ENCODE measurements around the gene EPRS1.

DNA sequence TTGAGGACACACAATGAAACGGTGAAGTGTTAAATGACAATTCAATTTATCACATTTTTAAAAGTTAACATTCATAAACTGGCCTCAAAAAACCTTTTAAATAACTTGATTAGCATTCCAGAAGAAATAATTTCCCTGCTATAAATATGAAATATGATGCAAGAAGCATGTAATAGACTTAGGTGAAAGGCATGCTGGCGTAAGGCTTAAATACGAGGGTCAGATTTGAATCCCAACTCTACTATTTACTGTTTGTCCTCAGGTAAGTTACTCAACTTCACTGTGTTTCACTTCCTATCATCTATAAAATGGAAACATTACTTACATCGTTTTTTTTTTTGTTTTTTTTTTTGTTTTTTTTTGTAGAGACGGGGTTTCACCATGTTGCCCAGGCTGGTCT, 40.8 kb downstream of the EPRS1 start:
- TF ChIP-seq, protein P1, sequence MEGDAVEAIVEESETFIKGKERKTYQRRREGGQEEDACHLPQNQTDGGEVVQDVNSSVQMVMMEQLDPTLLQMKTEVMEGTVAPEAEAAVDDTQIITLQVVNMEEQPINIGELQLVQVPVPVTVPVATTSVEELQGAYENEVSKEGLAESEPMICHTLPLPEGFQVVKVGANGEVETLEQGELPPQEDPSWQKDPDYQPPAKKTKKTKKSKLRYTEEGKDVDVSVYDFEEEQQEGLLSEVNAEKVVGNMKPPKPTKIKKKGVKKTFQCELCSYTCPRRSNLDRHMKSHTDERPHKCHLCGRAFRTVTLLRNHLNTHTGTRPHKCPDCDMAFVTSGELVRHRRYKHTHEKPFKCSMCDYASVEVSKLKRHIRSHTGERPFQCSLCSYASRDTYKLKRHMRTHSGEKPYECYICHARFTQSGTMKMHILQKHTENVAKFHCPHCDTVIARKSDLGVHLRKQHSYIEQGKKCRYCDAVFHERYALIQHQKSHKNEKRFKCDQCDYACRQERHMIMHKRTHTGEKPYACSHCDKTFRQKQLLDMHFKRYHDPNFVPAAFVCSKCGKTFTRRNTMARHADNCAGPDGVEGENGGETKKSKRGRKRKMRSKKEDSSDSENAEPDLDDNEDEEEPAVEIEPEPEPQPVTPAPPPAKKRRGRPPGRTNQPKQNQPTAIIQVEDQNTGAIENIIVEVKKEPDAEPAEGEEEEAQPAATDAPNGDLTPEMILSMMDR (IDR thresholded peaks at IDR 0.05): no peak
- TF ChIP-seq CREM (CRISPR knock-in tag; IDR thresholded peaks at IDR 0.05) (no peak), RELA (CRISPR knock-in tag; IDR thresholded peaks at IDR 0.05; ENCODE audit: borderline replicate concordance) (no peak), TEAD4 (CRISPR knock-in tag; IDR thresholded peaks at IDR 0.05) (no peak), CDX4 (CRISPR knock-in tag; IDR thresholded peaks at IDR 0.05; ENCODE audit: borderline replicate concordance) (no peak), MAX (CRISPR knock-in tag; IDR thresholded peaks at IDR 0.05) (no peak), IRF1 (CRISPR knock-in tag; IDR thresholded peaks at IDR 0.05) (no peak), CREB1 (CRISPR knock-in tag; IDR thresholded peaks at IDR 0.05) (no peak), ZNF423 (CRISPR knock-in tag; IDR thresholded peaks at IDR 0.05) (no peak)
